Lung microvascular endothelial cell (primary cell): ENCODE data around the gene SCFD2. TPM values are rescaled to one million over a fixed set of nuclear protein-coding genes. Genes with fewer than 3 reads are reported as not detected.
A peak's percentile ranks its signal among the peaks of the same experiment; 100 is the strongest.
"Not testable (repeated sequence)": the region's sequence is repeated elsewhere in the genome, so short reads cannot be mapped to it uniquely, and the experiment has no call there.

Experiments
- DNase-seq, 2 donors: peaks; one replicate each; pipeline versions ENCODE4 v3.0.0 to v3.0.0-alpha.2; 2010; ENCODE audit warnings: low read depth in 2 of 2
- total RNA-seq: library from RNA; depleted of rRNA; stranded (reverse); fragments of >200 nt; gene quantifications from 2 replicates; pipeline ENCODE4 v1.2.1, GENCODE V29; 2014

The SCFD2 gene
- total RNA-seq, 1 donor from 2014 or later: 11.3 TPM

- no peak for DNase-seq
These were observed 218.2 kb downstream of the SCFD2 start for GRCh38 chr4:53147711-53148110.

- no peak for DNase-seq
These were observed 218.7 kb downstream of the SCFD2 start for GRCh38 chr4:53147197-53147596.

DNA sequence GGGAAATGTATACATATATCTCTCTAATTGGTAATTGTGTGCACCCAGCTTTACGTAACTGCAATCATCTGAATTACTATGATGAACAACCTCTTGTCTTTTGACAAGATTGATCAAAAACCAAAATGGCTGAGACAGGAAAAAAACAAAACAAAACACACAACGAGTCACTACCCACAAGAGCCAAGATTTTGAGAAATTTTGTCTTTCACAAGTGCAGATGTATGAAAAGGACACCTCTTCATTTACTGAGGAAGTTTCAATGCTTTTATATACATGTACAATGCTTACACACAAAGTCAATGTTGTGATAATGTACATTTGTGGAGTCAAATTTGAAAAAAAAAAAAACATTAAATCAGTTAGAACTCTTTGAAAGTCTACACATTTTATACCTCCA is 224.6 kb downstream of the SCFD2 start:
- no peak for DNase-seq

DNA sequence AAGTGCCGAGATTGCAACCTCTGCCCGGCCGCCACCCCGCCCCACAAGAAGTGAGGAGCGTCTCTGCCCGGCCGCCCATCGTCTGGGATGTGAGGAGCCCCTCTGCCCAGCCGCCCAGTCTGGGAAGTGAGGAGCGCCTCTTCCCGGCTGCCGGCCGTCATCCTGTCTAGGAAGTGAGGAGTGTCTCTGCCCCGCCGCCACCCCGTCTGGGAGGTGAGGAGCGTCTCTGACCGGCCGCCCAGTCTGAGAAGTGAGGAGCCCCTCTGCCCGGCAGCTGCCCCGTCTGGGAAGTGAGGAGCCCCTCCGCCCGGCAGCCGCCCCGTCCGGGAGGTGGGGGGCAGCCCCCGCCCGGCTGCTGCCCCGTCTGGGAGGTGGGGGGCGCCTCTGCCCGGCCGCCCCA is 226.6 kb downstream of the SCFD2 start:
- not testable (repeated sequence) for DNase-seq

DNA sequence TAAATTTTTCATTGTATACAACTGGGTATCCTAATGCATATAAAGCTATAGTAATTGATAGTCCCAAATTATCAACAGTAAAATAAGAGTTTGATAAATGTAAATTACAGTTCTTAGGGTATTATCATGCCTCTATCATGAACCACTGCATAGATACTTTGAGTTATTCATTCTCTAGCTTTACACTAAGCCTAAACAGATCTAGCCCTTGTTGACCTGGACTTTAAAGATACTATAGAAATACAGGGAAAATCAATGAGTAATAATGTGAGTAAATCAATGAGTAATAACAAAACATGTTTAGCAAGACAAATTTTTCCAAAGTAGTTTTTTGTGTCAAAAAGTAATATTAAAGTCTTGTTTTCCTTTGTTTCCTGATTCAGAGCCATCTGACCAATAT is 228.4 kb downstream of the SCFD2 start:
- no peak for DNase-seq

DNA sequence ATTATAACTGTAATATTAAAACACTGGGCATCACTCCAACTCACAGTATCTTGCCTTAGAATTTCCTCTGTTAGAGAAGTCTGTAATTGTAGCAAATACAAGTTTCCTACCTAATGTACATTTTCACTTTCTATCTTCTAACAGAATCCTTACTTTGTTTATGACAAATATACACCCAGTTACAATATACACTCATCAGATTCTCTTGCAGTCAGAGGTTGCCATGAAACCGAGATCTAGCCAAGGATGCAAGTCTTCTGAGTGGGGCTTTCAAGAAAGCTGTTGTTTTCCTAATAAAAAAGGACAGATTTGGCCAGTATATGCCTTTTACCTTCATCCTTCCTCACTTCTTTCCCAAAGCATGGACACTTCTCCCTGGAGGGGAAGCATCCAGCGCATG is 228.9 kb downstream of the SCFD2 start:
- DNase-seq: no peak

- DNase-seq: no peak
These were observed 233.5 kb downstream of the SCFD2 start for GRCh38 chr4:53132132-53132891.

- DNase-seq: no peak
These were observed 234.3 kb downstream of the SCFD2 start for GRCh38 chr4:53131562-53131925.

GRCh38 chr4:53130896-53131561 is 234.8 kb downstream of the SCFD2 start:
- DNase-seq: no peak

DNA sequence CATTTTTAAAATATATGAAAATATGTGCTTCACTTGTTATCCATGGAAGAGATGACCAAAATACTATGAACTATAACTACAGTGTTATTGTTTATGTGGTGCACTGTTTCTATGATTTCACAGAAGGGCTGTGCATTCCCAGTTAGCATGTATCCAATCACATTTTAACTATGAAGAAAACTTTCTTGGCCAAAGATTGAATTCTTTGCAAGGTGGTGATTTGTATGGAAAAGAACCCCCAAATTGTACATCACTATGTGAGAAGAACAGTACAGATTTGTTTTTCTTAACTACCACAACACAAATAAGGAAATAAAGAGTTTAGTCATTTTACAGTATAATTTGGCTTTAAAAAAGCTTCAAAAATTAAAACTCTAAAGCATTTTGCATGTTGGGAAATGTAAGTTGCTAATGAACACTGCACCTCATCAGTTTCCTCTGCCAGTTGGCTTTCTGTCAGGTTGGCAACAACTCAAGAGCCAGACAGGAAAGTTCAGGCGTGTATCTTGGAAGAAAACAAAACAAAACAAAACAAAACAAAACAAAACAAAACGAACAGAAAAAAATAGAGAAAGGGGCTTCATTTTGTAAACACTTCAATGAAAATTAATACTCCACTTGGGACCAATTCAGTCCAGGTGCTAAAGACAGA is 237.0 kb downstream of the SCFD2 start:
- DNase-seq: peak; percentile 70 to 73

DNA sequence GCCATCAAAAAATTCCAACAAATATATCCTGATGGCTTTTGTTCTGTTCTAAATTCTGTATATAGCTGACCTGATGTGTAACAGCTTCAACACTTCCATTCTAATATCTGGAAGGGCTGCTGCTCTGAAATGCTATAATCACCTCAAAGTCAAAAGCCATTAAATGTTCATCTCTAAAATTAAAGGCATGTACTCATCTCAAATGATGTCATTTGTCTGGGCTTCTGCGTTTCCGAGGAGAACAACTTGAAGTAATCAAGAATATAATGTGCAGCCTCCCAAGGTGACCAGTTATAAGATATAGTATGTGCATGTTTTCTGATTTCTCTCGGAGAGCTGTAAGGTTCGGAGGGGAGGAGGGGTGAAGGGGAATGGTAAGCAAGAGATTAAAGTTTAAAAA is 237.6 kb downstream of the SCFD2 start:
- no peak for DNase-seq

DNA sequence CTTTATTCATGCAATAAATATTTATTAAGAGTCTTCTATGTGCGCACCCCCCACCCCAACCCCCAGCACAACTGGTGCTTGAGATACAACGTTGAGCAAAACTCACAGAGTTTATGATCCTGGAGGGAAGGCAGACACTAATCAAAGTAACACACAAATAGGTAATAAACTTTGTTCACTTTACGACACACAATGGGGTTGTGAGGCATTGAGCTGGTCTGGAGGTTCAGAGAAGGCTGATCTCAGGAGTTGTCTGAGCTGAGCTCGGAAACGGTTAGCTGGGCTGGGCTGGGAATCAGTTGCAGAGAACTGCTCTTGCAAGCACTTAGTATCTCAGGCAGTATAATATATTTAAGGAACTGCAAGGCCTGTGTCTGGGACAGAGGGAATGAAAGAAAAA is 238.5 kb downstream of the SCFD2 start:
- no peak for DNase-seq

DNA sequence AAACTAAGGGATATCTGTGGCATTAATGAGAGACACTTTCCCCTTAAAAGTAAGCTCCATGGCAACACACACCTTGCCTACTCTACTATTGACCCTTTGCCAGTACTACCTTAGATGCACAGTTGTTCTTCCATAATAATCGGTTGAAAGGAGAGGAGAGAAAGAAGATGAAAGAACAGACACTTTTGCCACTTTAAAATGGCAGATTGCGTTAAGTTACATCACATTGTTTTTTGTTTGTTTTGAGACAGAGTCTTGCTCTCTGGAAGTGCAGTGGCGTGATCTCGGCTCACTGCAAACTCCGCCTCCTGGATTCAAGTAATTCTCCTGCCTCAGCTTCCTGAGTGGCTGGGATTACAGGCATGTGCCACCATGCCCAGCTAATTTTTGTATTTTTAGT is 239.8 kb downstream of the SCFD2 start:
- no peak for DNase-seq

DNA sequence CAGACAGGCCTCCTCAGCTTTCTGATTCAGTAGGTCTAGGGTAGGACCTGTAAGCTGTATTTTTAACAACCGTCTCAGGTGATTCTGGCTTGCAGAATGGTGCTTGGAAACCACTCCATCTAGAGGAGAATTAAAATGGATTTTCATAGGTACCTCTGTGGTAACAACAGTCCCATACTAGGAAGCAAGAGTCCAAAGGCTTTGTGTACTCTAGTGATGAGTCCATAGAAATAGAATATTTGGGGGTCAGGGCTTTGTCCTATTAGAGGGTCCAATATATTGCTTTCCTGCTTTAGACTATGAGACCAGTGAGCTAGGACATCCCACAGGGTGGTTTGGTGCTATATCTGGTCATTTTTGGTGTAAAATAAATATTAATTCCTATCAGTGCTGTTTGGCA is 242.0 kb downstream of the SCFD2 start:
- no peak for DNase-seq

DNA sequence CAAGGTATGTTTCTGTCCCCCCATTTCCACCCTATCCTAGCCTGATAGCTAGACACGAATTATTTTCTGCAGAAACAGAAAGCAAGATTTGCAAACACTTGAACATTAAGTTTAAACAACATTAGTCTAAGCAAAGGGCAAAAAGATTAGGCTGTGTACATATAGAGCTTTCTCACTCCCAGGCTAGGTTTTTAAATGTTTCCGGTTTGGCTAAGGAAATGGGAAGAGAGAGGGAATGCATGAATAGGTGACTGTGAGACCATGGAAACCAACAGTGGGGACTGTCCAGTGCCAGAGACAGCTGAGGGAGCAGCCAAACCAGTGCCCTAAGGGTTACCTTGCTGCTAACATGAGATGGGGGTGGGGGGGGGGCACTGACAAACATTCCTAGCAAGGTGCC is 242.7 kb downstream of the SCFD2 start:
- peak in 1 of 2 donors; percentile 80 for DNase-seq

GRCh38 chr4:53122280-53123116 is 243.4 kb downstream of the SCFD2 start:
- DNase-seq: peak in 1 of 2 donors; percentile 64

- peak in 1 of 2 donors; percentile 58 for DNase-seq
These were observed 244.5 kb downstream of the SCFD2 start for GRCh38 chr4:53121264-53121865.

- peak in 1 of 2 donors; percentile 7 for DNase-seq
These were observed 245.1 kb downstream of the SCFD2 start for GRCh38 chr4:53120778-53121177.

DNA sequence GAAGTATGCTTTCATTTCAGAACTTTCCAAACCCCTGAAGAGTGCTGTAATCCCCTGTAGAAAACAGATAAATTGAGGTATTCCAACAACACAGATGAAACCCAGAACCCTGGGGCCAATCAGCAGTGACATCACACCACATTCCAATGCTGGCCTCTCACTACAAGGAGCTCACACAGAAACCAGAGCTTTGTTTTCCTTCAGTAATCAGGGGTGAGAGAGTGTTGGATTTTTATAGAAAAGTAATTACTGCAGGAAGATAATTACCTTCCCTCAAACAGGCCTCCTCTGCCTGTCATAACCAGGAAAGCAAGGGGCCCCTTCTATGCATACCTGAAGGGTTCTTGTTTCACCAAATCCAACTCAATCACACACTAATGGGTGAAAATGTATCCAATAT is 246.2 kb downstream of the SCFD2 start:
- peak in 1 of 2 donors; percentile 19 for DNase-seq

- no peak for DNase-seq
These were observed 247.2 kb downstream of the SCFD2 start for GRCh38 chr4:53118676-53119075.

GRCh38 chr4:53116954-53117353 is 248.9 kb downstream of the SCFD2 start:
- DNase-seq: no peak
